ENCODE data around the gene CEP131.
A peak's percentile ranks its signal among the peaks of the same experiment; 100 is the strongest.

The CEP131 gene

GRCh38 chr17:81182596-81182995, 40.2 kb downstream of the CEP131 start:
- no peak for DNase-seq

- no peak for DNase-seq
Observed at GRCh38 chr17:81181811-81182185, 41.0 kb downstream of the CEP131 start.

DNA sequence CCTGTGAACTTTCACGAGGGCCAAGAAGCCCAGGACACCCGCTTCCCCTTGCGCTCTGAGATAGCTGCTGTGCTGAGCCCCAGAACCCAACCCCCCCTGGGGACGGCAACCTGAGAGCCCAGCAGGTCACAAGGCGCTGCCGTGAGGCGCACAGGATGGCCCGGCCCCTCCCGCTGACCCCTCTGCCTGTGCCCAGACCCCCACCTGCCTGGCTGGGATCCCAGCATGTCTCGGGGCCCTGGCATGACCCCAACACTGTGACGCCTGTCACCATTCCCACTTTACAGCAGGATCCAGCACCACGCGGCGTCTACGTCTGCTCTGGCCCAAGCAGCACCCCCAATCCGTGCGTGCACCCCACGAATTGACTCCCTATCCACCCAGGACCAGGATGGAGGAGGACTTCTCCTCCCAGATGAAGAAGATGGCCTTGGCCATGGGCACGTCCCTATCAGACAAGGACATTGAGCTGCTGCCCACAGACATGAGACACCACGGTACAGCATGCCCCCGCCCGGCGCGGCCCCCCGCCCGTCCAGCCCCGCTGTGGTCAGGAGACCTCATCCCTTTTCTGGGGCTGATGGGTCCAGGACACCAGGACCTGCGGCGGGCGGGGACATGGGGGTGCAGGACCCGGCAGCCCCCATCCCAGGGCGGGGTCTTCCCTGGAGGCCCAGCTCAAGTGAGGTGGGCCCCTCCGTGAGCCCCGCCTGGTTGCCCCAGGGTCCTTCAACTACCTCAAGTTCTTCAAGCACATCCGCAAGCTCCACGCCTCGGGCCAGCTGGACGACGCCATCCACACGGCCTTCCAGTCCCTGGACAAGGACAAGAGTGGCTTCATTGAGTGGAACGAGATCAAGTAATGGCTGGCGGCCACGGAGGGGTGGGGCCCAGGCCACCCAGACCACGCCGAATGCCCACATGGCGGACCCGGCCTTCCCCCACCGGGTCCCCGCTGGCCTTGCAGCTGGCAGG, 41.6 kb downstream of the CEP131 start:
- no peak for DNase-seq

GRCh38 chr17:81179861-81180260, 42.9 kb downstream of the CEP131 start:
- DNase-seq, result no peak

DNA sequence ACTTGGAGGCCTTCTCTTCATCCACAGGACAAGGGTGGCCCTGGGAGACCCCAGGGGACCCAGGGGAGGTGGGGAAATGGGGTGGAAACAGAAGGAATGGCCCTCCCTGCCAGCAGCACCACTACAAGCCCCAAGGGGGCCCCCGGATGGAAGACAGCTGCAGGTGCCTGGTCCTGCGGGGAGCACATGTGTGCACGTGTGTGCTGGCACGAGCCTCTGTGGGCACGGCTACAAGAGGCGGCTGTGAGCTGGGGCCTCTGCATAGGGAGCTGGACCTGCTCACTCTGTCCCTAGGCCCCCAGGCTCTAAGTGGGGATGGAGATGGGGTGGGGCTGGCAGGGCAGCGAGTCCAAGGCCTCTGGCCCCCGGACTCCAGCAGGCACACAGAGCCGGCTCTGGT, 43.5 kb downstream of the CEP131 start:
- DNase-seq, result no peak

GRCh38 chr17:81178136-81179091, 44.4 kb downstream of the CEP131 start:
- DNase-seq, result no peak

DNA sequence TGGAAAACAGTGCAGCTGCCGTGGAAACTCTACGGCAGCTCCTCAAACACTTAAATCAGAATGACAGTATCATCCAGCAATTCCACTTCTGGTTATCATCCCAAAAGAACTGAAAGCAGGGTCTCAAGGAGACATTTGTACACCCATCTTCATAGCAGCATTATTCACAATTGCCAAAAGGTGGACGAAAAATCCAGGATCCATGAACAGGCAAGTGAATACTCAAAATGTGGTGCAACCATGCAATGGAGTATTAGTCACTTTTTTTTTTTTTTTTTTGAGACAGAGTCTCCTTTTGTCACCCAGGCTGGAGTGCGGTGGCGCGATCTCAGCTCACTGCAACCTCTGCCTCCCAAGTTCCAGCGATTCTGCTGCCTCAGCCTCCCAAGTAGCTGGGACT, 46.1 kb downstream of the CEP131 start:
- DNase-seq, result no peak

DNA sequence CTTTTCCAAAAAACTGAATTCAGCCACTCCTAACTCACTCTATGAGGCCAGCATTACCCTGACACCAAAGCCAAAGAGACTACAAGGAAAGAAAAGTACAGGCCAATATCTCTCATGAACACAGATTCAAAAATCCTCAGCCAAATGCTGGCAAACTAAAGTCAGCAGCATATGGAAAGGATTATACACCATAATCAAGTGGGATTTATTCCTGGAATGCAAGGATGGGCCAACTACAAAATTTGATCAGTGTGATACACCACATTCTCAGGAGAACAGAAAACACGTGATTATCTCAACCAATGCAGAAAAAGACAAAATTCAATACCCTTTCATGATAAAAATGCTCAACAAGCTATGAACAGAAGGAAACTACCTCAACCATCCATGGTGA, 49.0 kb downstream of the CEP131 start:
- DNase-seq, result no peak

- DNase-seq, result no peak
Observed at GRCh38 chr17:81173052-81173761, 49.6 kb downstream of the CEP131 start.

DNA sequence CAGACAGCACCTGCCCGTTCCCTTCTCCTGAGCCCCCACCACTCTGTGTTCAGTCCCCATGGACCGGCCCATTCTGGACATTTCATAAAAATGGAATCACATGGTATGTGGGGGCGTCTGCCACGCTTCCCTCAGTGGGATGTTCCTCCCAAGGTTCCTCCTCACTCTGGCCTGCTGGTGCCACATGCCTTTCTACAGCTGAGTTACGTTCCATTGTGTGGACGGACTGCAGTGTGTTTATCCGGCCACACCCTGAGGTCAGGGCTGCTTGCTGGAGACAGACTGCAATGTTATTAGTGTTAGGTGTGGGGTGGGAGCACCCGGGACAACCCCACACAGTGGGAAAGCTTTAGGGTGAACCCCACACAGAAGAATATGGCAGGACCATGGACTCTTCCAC, 50.8 kb downstream of the CEP131 start:
- no peak for DNase-seq

- no peak for DNase-seq
Observed at GRCh38 chr17:81170727-81171494, 51.9 kb downstream of the CEP131 start.

DNA sequence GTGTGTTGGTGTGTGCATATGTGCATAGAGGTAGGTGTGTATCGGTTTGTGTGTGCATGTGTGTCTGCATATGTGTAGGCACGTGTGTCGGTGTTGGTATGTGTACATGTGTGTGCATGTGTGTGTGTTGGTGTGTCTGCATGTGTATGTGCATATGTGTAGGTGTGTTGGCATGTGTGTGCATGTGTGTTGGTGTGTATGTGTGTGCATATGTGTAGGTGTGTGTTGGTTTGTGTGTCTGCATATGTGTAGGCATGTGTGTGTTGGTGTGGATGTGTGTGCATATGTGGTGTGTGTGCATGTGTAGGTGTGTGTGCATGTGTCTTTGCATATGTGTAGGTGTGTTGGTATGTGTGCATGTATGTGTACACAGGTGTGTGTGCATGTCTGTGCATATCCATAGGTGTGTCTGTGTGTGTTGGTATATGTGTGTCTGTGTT, 52.9 kb downstream of the CEP131 start:
- no peak for DNase-seq

- no peak for DNase-seq
Observed at GRCh38 chr17:81167638-81168037, 55.1 kb downstream of the CEP131 start.

- DNase-seq, result no peak
Observed at GRCh38 chr17:81167194-81167524, 55.6 kb downstream of the CEP131 start.

DNA sequence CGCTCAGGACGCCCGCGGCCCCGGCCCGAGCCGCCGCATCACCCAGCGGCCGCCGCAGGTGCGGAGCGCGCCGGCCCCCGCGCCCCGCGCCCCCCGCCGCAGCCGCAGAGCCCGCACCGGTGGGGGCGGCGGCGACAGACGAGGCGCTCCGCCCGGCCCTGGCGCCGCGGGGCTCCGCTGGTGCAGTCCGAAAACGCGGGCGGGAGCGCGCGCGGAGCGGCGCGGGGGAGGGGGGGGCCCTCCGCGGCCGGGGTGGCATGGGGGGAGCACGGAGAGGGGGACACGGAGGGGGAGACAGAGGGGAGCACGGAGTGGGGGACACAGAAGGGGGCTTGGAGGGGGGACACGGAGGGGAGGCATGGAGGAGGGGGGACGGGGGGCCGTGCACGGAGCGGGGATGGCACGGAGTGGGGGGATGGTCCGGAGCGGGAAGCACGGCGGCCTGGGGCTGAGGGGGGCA, 56.7 kb downstream of the CEP131 start, which contains the start of gene AATK:
Gene AATK, minus strand, starts transcription at position 189 of the 460 bp plus-strand sequence. CDS start 229 bp downstream, outside the sequence.
- DNase-seq, result no peak

- DNase-seq, result no peak
Observed at GRCh38 chr17:81165246-81166032, 57.3 kb downstream of the CEP131 start, which contains the start of gene PVALEF. Gene PVALEF (plus strand): TSS chr17:81165507. CDS start chr17:81181227, 15,720 bp downstream.

DNA sequence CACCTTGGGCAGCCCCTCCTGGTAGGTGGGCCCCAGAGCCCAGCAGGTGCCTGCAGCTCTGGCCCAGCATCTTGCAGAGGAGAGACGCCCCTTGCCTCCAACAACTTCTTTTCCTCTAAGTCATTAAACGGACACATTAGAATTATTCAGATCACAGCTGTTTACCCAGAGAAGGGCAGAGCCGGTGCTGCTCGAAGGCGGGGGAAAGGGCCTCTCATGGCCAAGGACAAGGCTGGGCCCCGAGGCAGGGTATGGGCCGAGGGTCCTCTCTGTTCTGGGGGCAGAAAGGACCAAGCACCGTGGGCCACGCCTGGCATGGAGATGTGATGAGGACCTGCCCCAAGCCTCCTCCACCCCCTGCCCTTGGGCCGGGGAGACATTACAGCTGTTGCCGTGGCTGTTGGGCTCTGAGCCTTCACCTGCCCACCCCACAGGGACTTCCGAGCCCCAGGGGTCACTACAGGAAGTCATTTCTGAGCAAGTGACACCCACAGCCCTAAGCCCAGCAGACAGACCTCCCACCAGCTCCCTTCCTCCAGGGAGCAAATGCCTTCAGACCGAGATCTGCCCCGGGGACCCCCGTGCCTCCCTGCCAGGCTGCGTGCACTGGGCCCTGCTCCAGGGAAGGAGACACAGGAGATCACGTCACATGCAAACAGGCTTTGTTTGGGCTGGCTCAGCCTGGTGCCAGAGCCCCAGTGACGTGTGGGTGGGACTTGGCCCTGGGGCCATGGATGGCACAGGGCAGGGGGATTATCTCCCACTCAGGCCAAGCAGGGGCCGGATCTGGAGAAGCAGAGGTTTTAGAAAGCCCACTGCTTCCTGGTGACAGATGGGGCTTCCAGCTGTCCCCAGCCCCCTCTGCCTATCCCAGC, 58.2 kb downstream of the CEP131 start:
- peak; percentile 34 for DNase-seq

DNA sequence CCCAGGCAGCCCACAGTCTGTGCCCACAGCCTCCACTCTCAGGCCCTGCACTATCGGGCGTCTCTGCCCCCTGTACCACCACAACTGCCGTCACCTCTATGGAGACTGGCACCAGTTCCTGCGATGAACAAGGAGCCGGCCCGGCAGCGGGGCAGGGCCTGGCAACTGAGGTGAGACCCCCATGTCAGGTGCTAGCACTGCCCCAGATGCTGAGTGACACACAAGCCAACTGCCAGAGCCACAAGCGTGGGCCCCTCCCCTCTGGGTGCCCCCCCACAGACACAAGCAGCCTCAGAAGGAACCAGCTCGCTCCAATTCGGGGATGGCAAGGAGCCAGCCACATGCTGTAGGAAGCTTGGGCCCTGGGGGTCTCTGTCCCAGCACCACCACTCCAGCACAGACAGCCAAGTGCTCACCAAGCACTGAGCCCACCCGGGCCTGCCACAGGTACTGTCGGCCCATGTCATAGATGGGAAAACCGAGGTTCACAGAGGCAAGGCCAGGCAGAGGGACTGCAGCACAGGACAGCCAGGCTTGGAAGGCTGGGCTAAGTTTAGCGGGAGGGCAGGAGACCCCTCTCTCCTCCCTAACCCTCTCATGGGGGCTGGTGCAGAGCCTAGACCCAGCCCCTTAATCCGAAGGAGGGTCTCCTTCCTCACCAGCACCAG, 58.9 kb downstream of the CEP131 start:
- no peak for DNase-seq

DNA sequence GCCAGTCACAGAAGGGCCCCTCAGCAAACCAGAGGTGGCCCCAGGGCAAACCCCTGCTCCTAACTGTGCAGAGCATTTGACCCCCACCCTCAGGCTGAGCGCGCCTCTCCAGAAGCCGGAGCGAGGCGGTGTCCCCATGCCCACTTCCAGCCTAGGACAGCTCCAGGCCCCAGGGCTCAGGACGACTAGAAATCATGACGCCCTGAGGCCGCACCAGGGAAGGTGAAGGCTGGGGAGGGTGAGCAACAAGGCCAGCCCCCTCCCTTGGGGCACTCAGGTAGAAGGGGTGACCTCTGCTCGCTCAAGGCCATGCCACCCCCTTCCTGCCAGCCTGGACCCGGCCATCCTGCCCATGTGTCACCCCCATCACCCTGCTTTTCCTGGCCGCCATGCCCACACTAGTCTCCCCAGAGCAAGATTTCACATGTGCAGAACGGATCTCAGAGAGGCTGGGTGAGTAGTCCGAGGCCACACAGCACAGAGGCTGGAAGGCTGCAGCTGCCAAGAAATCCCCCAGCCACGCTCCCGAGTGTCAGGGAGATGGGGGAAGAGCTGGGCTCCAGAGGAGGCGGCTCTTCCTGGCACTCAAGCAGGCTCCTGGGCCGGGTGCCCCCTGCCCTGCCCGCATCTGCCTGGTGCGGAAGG, 59.6 kb downstream of the CEP131 start:
- DNase-seq, result no peak
